GM12878 (cell line): ENCODE measurements around the gene SLC22A6.

Experiments
- ATF7 ChIP-seq: fragments of 450-650 bp; IDR thresholded peaks from 2 replicates; pipeline ENCODE4 v1.6.1; 2016; ENCODE audit warnings: low read depth, mild to moderate bottlenecking
- CBX3 ChIP-seq: fragments of 200-600 bp; sonication (generic); IDR thresholded peaks from 2 replicates; pipeline ENCODE4 v1.6.1; 2016; ENCODE audit warnings: low read depth, borderline replicate concordance
- NFIC ChIP-seq: IDR thresholded peaks from 2 replicates; pipeline ENCODE4 v1.6.1; 2012; ENCODE audit warnings: low read depth, mild to moderate bottlenecking, inconsistent platforms, low read length, moderate library complexity
- PAX8 ChIP-seq: fragments of 450-650 bp; IDR thresholded peaks from 2 replicates; pipeline ENCODE4 v1.6.1; 2017; ENCODE audit warnings: mild to moderate bottlenecking, moderate library complexity
- RAD21 ChIP-seq: IDR thresholded peaks from 2 replicates; pipeline ENCODE4 v1.6.1; 2011; ENCODE audit warnings: mild to moderate bottlenecking, low read depth, low read length, moderate library complexity; ENCODE audit not compliant: insufficient read depth
- SIN3A ChIP-seq: IDR thresholded peaks from 2 replicates; pipeline ENCODE4 v1.6.1; 2012; ENCODE audit warnings: low read depth, low read length, improper control_type of control experiment
- SMAD1 ChIP-seq: fragments of 450-650 bp; IDR thresholded peaks from 2 replicates; pipeline ENCODE4 v1.6.1; 2018; ENCODE audit warnings: mild to moderate bottlenecking, low read depth; ENCODE audit not compliant: partially characterized antibody
- SMC3 ChIP-seq: IDR thresholded peaks from 2 replicates; pipeline ENCODE4 v1.6.1; 2011; ENCODE audit warnings: low read length, improper control_type of control experiment, borderline replicate concordance

GRCh38 chr11:63032457-63032856 is 47.7 kb upstream of the SLC22A6 start:
- TF ChIP-seq SMC3 (no peak), SMAD1 (no peak), RAD21 (no peak), ATF7 (no peak), CBX3 (no peak), PAX8 (no peak), NFIC (no peak), SIN3A (no peak)
